Loucy (cell line): ENCODE results near the gene PAX7.

Experiments
- H2AFZ ChIP-seq: fragments of 200-600 bp; sonication (generic); 2 replicates; pipeline ENCODE4 v1.6.0; 2016; ENCODE audit warnings: antibody characterized with exemption, mild to moderate bottlenecking, low read length, moderate library complexity
- H3F3A ChIP-seq: fragments of 200-600 bp; 2 replicates; pipeline ENCODE4 v1.6.0; 2016; ENCODE audit warnings: antibody characterized with exemption, low read depth, mild to moderate bottlenecking
- H3K27me3 ChIP-seq: fragments of 200-600 bp; sonication (generic); 2 replicates; pipeline ENCODE4 v1.6.1; 2014; ENCODE audit warnings: low read length, mild to moderate bottlenecking; ENCODE audit not compliant: insufficient read depth, poor library complexity, severe bottlenecking
- H3K36me3 ChIP-seq: fragments of 200-600 bp; sonication (generic); 2 replicates; pipeline ENCODE4 v1.6.1; 2016; ENCODE audit warnings: low read length; ENCODE audit not compliant: insufficient read depth
- H3K4me1 ChIP-seq: fragments of 200-600 bp; sonication (generic); 2 replicates; pipeline ENCODE4 v1.5.1; 2014; ENCODE audit warnings: low read length, mild to moderate bottlenecking; ENCODE audit not compliant: insufficient read depth, poor library complexity, severe bottlenecking
- H3K4me2 ChIP-seq: fragments of 200-600 bp; sonication (generic); 2 replicates; pipeline ENCODE4 v1.6.0; 2014; ENCODE audit warnings: antibody characterized with exemption, low read length, low read depth, mild to moderate bottlenecking; ENCODE audit not compliant: poor library complexity, severe bottlenecking
- H3K4me3 ChIP-seq: fragments of 200-600 bp; sonication (generic); 2 replicates; pipeline ENCODE4 v1.5.1; 2014; ENCODE audit warnings: low read length, mild to moderate bottlenecking, mixed read lengths; ENCODE audit not compliant: poor library complexity, severe bottlenecking
- H3K79me2 ChIP-seq: fragments of 200-600 bp; sonication (generic); 2 replicates; pipeline ENCODE4 v1.6.1; 2014; ENCODE audit warnings: low read length; ENCODE audit not compliant: insufficient read depth
- H3K9ac ChIP-seq: fragments of 200-600 bp; sonication (generic); 2 replicates; pipeline ENCODE4 v1.6.0; 2014; ENCODE audit warnings: mild to moderate bottlenecking, low read depth, low read length, moderate library complexity; ENCODE audit not compliant: poor library complexity, severe bottlenecking
- H3K9me2 ChIP-seq: fragments of 200-600 bp; sonication (generic); replicated peaks from 2 replicates; pipeline ENCODE4 v1.6.1; 2016; ENCODE audit warnings: low read depth, low read length, mixed read lengths
- H3K9me3 ChIP-seq: fragments of 200-600 bp; sonication (generic); 2 replicates; pipeline ENCODE4 v1.6.1; 2014; ENCODE audit warnings: mild to moderate bottlenecking, antibody characterized with exemption, low read length, low read depth; ENCODE audit not compliant: insufficient read depth
- H4K20me1 ChIP-seq: fragments of 200-600 bp; sonication (generic); 2 replicates; pipeline ENCODE4 v1.6.0; 2014; ENCODE audit warnings: antibody characterized with exemption, low read length, mild to moderate bottlenecking; ENCODE audit not compliant: insufficient read depth, poor library complexity, severe bottlenecking
- EZH2phosphoT487 ChIP-seq: fragments of 200-600 bp; IDR thresholded peaks from 2 replicates; pipeline ENCODE4 v1.6.1; 2018; ENCODE audit warnings: antibody characterized with exemption, mild to moderate bottlenecking, moderate library complexity, borderline replicate concordance
- TF ChIP-seq, protein P1 (sequence below): fragments of 200-600 bp; sonication (generic); conservative IDR thresholded peaks from 2 replicates; pipeline ENCODE4 v1.5.1; 2014; ENCODE audit warnings: mild to moderate bottlenecking, antibody characterized with exemption, low read length

Gene PAX7

DNA sequence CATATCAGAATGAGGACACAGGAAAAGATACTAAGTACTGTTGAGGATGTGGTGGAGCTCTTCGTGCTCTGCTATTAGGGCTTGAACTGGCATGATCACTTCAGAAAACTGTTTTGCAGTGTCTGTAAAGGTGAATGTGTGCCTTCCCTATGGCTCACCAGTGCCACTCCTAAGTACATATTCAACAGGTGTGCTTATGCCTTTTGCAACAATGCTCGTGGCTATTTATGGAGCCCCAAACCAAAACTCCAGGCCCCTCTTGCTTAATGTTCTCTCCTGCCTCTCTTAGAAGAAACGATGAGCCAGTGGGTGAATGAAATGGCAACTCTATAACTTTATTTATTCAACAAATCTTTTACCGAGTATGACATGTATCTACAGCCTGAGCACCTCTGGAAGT, 158.6 kb downstream of the PAX7 start:
- H3K9me3 ChIP-seq, result no peaks in the 10 kb centered on the region
- H3K9ac ChIP-seq, result no peak overlapping the region
- no peaks in the 10 kb centered on the region for H3K27me3 ChIP-seq
- no peak overlapping the region for H3K4me2 ChIP-seq
- H3K4me3 ChIP-seq, result no peak overlapping the region
- H3K36me3 ChIP-seq, result no peaks in the 10 kb centered on the region
- H2AFZ ChIP-seq, result no peak overlapping the region
- no peaks in the 10 kb centered on the region for H4K20me1 ChIP-seq
- H3F3A ChIP-seq, result no peaks in the 10 kb centered on the region
- H3K9me2 ChIP-seq, result no peaks in the 10 kb centered on the region
- no peak for TF ChIP-seq EZH2phosphoT487
- TF ChIP-seq, protein P1, sequence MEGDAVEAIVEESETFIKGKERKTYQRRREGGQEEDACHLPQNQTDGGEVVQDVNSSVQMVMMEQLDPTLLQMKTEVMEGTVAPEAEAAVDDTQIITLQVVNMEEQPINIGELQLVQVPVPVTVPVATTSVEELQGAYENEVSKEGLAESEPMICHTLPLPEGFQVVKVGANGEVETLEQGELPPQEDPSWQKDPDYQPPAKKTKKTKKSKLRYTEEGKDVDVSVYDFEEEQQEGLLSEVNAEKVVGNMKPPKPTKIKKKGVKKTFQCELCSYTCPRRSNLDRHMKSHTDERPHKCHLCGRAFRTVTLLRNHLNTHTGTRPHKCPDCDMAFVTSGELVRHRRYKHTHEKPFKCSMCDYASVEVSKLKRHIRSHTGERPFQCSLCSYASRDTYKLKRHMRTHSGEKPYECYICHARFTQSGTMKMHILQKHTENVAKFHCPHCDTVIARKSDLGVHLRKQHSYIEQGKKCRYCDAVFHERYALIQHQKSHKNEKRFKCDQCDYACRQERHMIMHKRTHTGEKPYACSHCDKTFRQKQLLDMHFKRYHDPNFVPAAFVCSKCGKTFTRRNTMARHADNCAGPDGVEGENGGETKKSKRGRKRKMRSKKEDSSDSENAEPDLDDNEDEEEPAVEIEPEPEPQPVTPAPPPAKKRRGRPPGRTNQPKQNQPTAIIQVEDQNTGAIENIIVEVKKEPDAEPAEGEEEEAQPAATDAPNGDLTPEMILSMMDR, result no peak
- H3K79me2 ChIP-seq, result no peaks in the 10 kb centered on the region
- no peaks in the 10 kb centered on the region for H3K4me1 ChIP-seq

DNA sequence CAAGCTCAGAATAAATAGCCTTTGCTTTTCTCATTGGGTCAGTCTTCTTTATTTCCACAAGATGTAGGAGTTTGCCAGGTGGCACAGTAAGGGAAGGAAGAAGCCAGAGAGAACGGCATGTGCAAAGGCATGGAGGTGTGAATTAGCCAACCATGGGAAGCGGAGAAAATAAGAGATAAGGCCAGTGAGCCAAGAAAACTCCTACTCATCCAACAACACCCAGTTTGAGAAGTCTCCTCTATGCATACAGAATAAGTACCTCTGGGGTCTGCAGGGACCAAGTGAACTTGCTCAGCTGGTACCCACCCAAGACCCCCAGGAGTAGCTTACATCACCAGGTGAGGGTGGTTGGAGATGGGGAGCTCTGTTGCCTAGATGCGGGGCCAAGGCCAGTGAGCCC, 162.1 kb downstream of the PAX7 start:
- Histone ChIP-seq H4K20me1 (no peaks in the 10 kb centered on the region), H3K9me3 (no peaks in the 10 kb centered on the region), H3F3A (no peaks in the 10 kb centered on the region), H3K9ac (no peak overlapping the region), H3K4me1 (no peaks in the 10 kb centered on the region), H2AFZ (no peak overlapping the region), H3K4me2 (no peak overlapping the region), H3K27me3 (no peaks in the 10 kb centered on the region), H3K36me3 (no peaks in the 10 kb centered on the region), H3K79me2 (no peaks in the 10 kb centered on the region), H3K9me2 (no peaks in the 10 kb centered on the region), H3K4me3 (no peak overlapping the region)
- no peak for TF ChIP-seq EZH2phosphoT487
- TF ChIP-seq, protein P1, result no peak

DNA sequence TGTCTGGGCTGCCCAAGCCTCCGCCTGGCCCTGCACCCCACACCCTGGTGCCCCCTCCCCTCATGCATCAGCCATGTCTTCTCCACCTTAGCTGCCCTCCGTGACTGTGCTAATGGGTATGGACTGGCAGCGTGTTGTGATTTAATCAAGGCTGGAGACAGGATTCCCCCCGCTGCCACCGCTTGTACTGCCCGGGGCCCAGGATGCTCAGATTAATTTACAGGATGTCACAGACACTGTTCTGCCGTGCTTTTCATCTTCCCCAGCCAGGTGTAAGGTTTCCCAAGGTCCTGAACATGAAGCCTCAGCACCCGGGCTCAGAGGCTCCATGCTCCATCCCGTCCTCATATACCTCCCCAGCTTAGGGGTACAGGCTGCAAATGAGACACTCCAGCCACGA, 162.5 kb downstream of the PAX7 start:
- Histone ChIP-seq H4K20me1 (no peaks in the 10 kb centered on the region), H3K27me3 (no peaks in the 10 kb centered on the region), H3K9me3 (no peaks in the 10 kb centered on the region), H3K79me2 (no peaks in the 10 kb centered on the region), H3K36me3 (no peaks in the 10 kb centered on the region), H3K4me3 (no peak overlapping the region), H3K4me2 (no peak overlapping the region), H2AFZ (no peak overlapping the region), H3K4me1 (no peaks in the 10 kb centered on the region), H3K9me2 (no peaks in the 10 kb centered on the region), H3K9ac (no peak overlapping the region), H3F3A (no peaks in the 10 kb centered on the region)
- TF ChIP-seq, protein P1, result no peak
- TF ChIP-seq EZH2phosphoT487, result no peak
